Mucosa of rectum (tissue), 2 donors: ENCODE measurements around the gene CFAP99.
A peak's percentile ranks its signal among the peaks of the same experiment; 100 is the strongest.

Experiments
- H3K27ac ChIP-seq, 2 donors: one replicate each; pipeline ENCODE4 v1.7.0; 2013; ENCODE audit warnings: inconsistent platforms in 2 of 2, low read depth in 2 of 2, low read length in 2 of 2
- H3K27me3 ChIP-seq, 2 donors: one replicate each; pipeline ENCODE4 v1.7.0; 2013; ENCODE audit warnings: low read length in 2 of 2; ENCODE audit not compliant: control insufficient read depth in 2 of 2, insufficient read depth in 2 of 2
- H3K36me3 ChIP-seq, 2 donors: one replicate each; pipeline ENCODE4 v1.7.0; 2013; ENCODE audit warnings: low read length in 2 of 2; ENCODE audit not compliant: control insufficient read depth in 2 of 2, insufficient read depth in 2 of 2
- H3K4me1 ChIP-seq, 2 donors: one replicate each; pipeline ENCODE4 v1.7.0; 2013; ENCODE audit warnings: low read length in 2 of 2, mild to moderate bottlenecking in 1 of 2; ENCODE audit not compliant: control insufficient read depth in 2 of 2, insufficient read depth in 2 of 2
- H3K4me3 ChIP-seq, 2 donors: one replicate each; pipeline ENCODE4 v1.7.0; 2013; ENCODE audit warnings: low read length in 2 of 2
- H3K9ac ChIP-seq, 2 donors: one replicate each; pipeline ENCODE4 v1.7.0; 2013; ENCODE audit warnings: low read length in 2 of 2, low read depth in 1 of 2, mild to moderate bottlenecking in 1 of 2
- H3K9me3 ChIP-seq, 2 donors: one replicate each; pipeline ENCODE4 v1.7.0; 2013; ENCODE audit warnings: low read length in 2 of 2; ENCODE audit not compliant: control insufficient read depth in 2 of 2
- donor health status: healthy.
- donor health status: Normal muscosa, but diverticular disease.

Gene CFAP99

DNA sequence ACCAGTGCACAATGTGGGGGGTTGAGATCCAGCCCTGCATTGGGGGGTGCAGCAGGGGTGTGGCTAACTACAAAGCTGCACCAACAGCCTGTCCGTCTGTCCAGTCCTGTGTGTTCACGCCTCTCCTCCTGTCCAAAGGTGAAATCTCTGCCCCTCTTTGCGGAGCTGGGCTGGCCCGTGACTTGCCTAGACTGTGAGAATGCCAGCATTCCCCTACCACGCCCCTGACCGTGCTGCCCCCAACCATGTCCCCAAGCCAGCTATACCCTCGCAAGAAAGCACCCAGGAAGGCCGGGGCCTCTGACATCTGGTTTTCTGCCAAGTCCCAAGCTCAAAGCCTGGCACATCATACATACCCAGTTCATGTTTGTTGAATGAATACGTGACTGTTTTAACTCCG is 19.5 kb upstream of the CFAP99 start:
- Histone ChIP-seq H3K9me3 (no peaks in the 10 kb centered on the region), H3K4me1 (peaks cover 29 to 59% of the 10 kb centered on the region in 2 donors), H3K27me3 (peaks cover 0 to 3% of the 10 kb centered on the region in 2 donors), H3K36me3 (no peaks in the 10 kb centered on the region), H3K9ac (no peak overlapping the region), H3K4me3 (no peak overlapping the region), H3K27ac (no peak overlapping the region)

DNA sequence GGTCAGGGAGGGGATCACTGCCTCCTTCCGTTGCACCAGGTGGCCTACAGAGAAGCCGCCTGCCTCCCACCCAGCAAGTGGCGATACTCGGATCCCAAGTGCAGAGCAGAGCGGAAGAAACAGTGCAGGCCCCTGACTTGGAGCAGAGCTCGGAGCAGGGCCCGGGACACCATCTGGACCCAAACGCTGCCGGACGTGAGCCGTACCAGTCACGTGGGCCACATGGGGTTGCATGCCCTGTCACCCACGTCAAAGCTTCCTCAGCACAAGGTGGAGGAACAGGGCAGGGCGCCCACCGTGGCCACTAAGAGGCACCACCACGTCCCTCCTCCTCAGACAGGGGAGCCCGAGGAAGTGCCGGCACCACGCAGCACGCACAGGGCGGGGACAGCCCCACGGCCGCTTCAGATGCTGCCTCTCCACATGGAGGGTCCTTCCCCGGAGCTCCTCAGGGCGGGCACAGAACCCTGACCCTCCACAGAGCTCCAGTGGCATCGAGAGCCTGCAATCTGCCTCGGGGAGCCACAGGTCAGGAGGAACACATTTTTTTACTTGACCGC is 19.0 kb upstream of the CFAP99 start:
- no peaks in the 10 kb centered on the region for H3K36me3 ChIP-seq
- peaks cover 0 to 3% of the 10 kb centered on the region in 2 donors for H3K27me3 ChIP-seq
- H3K4me1 ChIP-seq, result peaks cover 28 to 56% of the 10 kb centered on the region in 2 donors
- H3K27ac ChIP-seq, result no peak overlapping the region
- no peak overlapping the region for H3K9ac ChIP-seq
- no peaks in the 10 kb centered on the region for H3K9me3 ChIP-seq
- H3K4me3 ChIP-seq, result no peak overlapping the region

DNA sequence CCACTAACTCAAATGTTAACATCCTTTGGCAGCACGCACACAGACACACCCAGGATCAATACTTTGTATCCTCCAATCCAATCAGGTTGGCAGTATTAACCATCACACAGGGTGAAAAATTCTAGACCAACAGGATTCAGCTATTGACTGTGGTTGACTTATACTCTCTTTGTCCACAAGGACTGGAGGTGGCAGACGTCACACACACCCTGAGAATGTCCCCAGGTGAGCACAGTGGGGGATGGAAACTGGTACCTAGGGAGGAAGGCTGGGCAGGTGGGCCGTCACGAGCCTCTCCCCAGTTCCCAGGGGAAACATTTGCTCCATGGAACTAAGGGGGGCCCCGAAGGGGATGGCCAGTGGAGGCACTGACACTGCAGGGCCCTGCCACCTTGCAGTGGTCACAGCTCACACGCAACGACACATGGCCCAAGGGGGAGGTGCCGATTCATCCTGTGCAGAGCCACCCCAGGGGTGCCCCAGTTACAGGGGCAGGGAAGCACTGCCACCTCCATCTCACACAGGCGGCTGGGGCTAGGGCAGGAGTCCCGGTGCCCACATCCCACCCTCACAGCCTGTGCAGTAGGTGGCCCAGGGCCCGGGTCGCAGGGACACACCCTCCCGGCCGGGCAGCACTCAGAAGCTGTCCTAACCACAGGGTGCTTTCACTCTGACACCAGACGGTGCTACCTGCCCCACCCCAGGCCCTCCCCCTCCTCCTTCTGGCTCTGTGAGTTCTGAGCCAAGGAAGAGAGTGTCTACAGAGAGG is 17.7 kb upstream of the CFAP99 start:
- Histone ChIP-seq H3K36me3 (no peaks in the 10 kb centered on the region), H3K4me1 (peaks cover 21 to 44% of the 10 kb centered on the region in 2 donors), H3K9me3 (no peaks in the 10 kb centered on the region), H3K4me3 (no peak overlapping the region), H3K27me3 (peaks cover 0 to 3% of the 10 kb centered on the region in 2 donors), H3K9ac (no peak overlapping the region), H3K27ac (no peak overlapping the region)

DNA sequence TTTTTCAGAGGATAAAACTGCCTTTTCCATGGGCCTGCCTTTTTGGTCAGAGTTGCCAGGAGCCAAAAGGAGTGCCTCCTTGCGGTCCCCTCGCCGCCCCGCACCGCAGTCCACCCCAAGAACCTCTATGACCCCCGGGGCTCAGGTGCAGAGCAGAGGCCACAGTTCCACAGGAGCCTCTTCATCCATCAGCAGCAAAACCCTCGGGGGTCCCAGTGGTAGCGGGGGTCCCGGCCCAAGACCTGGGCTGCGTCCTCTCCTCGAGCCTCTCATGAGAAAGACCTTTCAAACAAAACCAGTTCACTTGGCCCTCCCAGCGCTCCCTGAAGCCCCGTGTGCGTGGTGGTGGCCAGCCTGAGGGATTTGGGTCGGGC is 17.2 kb upstream of the CFAP99 start:
- peak overlapping the region in 1 of 2 donors; percentile 57 for H3K9ac ChIP-seq
- H3K4me3 ChIP-seq, result peak overlapping the region; percentile 50 to 55
- H3K36me3 ChIP-seq, result no peaks in the 10 kb centered on the region
- peaks cover 0 to 3% of the 10 kb centered on the region in 2 donors for H3K27me3 ChIP-seq
- peaks cover 21 to 44% of the 10 kb centered on the region in 2 donors for H3K4me1 ChIP-seq
- H3K9me3 ChIP-seq, result no peaks in the 10 kb centered on the region
- H3K27ac ChIP-seq, result peak overlapping the region in 1 of 2 donors; percentile 55

DNA sequence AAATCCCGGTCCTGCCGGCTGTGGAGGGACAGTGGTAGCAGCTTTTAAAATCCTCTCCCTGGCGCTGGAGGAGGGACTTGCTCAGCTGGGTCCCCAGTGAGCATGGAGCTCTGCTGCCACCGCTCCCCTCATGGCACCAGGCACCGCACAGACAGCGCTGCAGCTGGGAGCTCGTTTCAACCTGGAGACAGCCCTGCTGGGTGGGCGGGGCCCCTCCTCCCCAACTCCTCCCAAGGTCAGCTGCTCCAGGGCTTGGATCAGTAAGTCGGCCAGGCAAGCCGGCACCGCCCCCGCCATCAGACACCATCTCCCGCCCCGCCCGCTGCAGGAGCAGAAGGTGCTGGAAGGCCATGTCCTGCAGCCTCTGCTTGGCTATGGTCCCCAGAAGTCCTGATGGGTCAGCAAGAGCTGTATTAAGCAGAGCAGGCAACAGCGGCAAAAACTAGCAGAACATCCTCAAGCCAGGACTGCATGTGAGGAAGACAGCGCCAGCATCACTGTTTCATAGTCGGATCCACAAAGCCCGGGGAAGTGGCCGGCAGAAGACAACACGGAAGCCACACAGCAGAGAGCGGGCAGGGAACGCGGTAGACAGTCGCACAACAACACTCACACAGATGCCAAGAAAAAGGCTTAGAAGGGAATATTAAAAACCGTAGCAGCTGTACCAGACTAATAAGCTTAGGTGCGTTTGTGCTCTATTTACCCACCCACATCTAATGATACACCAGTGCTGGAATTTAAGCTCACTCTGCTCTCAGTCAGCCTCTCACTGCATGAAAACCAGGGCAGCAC is 16.5 kb upstream of the CFAP99 start:
- Histone ChIP-seq H3K27me3 (peaks cover 0 to 3% of the 10 kb centered on the region in 2 donors), H3K36me3 (no peaks in the 10 kb centered on the region), H3K4me3 (peak overlapping the region; percentile 50 to 56), H3K27ac (peak overlapping the region; percentile 32 to 55), H3K4me1 (peaks cover 19 to 37% of the 10 kb centered on the region in 2 donors), H3K9me3 (no peaks in the 10 kb centered on the region), H3K9ac (peak overlapping the region; percentile 24 to 57)

DNA sequence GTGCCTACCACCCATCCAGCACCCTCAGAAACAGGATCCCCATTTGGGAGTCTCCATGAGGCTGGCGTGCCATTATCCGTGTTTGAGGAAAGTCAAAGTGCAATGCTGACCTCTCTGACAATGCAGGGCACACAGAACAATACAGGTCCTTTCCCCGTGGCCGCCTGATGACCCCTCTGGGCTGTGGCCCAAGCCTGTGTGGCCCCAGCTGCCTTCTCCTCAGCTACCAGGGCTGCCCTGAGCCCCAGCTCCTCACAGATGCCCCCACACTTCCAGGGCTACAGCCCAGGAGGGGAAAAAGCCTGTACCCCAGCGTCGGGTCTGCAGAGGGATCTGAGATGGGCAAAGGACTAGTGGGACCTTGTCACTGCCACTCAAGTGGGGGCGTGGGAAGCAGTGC is 15.8 kb upstream of the CFAP99 start:
- Histone ChIP-seq H3K36me3 (no peaks in the 10 kb centered on the region), H3K9me3 (no peaks in the 10 kb centered on the region), H3K27me3 (peaks cover 0 to 3% of the 10 kb centered on the region in 2 donors), H3K27ac (peak overlapping the region; percentile 32 to 55), H3K9ac (peak overlapping the region in 1 of 2 donors; percentile 26), H3K4me3 (peak overlapping the region; percentile 38 to 56), H3K4me1 (peaks cover 19 to 34% of the 10 kb centered on the region in 2 donors)

DNA sequence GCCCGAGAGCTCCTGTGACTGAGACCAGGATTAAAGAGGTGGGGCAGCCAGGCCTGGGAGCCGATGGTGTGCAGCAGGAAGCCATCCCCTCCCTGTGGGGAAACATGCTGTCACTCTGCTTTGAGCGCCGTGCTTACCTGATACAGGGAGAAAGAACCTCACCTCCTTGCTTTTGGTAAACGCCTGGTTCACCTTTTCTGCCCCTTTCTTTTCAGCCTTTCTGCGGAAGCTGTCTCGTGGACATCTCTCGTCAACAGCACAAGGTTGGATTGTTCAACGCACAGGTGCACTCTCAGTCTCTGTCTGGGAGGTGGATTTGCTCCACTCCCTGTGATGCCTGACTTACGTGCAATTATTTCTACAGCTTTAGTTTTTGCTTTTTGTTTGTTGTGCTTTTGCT is 12.3 kb upstream of the CFAP99 start:
- Histone ChIP-seq H3K36me3 (no peaks in the 10 kb centered on the region), H3K4me3 (no peak overlapping the region), H3K9ac (no peak overlapping the region), H3K9me3 (no peaks in the 10 kb centered on the region), H3K4me1 (peaks cover 18% of the 10 kb centered on the region in 2 donors), H3K27me3 (no peaks in the 10 kb centered on the region), H3K27ac (no peak overlapping the region)

DNA sequence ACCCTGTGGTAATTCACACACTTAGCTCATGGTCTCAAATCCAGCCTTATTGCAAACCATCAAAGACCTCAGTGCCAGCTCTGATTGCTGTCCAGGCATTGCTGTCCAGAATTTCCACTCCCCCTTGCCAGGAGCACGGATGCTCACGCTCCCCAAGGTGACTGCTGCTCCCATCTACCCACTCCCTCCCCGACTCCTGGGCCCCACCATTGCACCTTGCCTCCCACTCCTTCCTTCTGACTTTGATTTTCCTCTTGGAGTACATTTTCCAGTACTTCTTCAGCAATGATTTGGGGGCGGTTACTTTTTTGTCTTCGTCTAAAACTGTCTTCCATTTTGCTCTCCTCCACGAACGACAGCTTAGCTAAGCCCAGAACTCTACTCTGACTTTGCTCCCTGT is 11.8 kb upstream of the CFAP99 start:
- H3K36me3 ChIP-seq, result no peaks in the 10 kb centered on the region
- H3K4me1 ChIP-seq, result peaks cover 18% of the 10 kb centered on the region in 2 donors
- no peaks in the 10 kb centered on the region for H3K27me3 ChIP-seq
- H3K27ac ChIP-seq, result no peak overlapping the region
- no peak overlapping the region for H3K4me3 ChIP-seq
- H3K9ac ChIP-seq, result no peak overlapping the region
- H3K9me3 ChIP-seq, result no peaks in the 10 kb centered on the region

DNA sequence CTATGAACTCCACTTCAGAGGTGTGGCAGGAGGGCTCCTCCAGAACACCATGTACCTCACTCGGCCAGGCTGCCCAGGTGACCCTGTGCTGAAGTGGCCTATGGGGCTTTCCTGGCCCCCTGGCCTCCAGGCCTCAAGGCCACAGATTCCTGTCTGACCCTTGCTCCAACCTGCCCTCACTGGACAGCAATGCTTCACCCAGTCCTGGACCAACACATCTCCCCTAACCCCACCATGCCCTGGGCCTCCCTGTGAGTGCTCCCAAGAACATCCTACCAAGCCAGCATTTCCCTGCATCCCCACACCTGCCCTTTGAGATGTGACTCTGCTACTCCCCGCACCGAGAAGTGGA is 10.8 kb upstream of the CFAP99 start:
- no peaks in the 10 kb centered on the region for H3K9me3 ChIP-seq
- H3K4me1 ChIP-seq, result peaks cover 18 to 19% of the 10 kb centered on the region in 2 donors
- no peaks in the 10 kb centered on the region for H3K27me3 ChIP-seq
- no peaks in the 10 kb centered on the region for H3K36me3 ChIP-seq
- H3K27ac ChIP-seq, result no peak overlapping the region
- no peak overlapping the region for H3K4me3 ChIP-seq
- no peak overlapping the region for H3K9ac ChIP-seq

DNA sequence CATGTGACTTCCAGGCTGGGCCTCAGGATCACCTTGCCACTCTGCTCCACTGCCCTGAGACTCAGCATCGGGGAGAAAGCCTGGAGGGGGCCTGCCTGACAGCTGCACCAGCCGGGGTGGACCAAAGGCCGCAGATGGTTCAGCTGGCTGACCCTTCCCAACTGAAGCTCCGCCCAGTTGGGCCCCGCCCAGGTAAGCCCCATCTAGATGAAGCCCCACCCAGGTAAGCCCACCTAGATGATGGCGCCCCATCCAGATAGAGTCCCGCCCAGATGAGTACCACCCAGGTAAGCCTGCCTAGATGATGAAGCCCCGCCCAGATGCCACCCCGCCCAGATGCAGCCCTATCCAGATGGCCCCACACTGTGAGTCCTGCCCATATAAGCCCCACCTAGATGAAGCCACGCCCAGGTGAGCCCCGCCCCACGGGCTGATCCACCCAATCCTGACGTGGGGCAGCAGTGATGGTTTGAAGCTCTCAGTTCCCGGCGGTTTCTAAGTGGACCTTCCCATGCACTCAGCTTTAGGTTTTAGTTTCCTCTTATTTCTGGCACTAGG is 10.3 kb upstream of the CFAP99 start:
- Histone ChIP-seq H3K36me3 (no peaks in the 10 kb centered on the region), H3K27ac (no peak overlapping the region), H3K4me3 (no peak overlapping the region), H3K9me3 (no peaks in the 10 kb centered on the region), H3K27me3 (no peaks in the 10 kb centered on the region), H3K9ac (no peak overlapping the region), H3K4me1 (peaks cover 21% of the 10 kb centered on the region in 2 donors)
